K562 (cell line): ENCODE data around the gene ABCA10. TPM values are rescaled to one million over a fixed set of nuclear protein-coding genes. Genes with fewer than 3 reads are reported as not detected.

Experiments used
- ATAC-seq: fragments of 200-7000 bp; cut with Tn5 transposase; 3 replicates; pipeline ENCODE4 v1.9.1; 2020; ENCODE audit warnings: moderate library complexity
- BruUV-seq: library from RNA; stranded (reverse); fragments of 400-500 nt; replicated peaks from 2 replicates; lab custom pipeline; 2021; lab: Mats Ljungman, UMichigan
- CTCF ChIA-PET: fragments of 300-600 bp; formaldehyde crosslinking; extraction: SDS; loops from one replicate; lab custom pipeline; 2021; ENCODE audit warnings: low intra/inter-chr PET ratio; lab: Yijun Ruan, JAX
- POLR2A ChIA-PET: fragments of 300-600, 350-650 bp; sonication (Branson Sonifier 250); formaldehyde crosslinking; extraction: SDS; loops from one replicate; lab custom pipeline; 2021; ENCODE audit warnings: antibody characterized with exemption, inconsistent platforms; lab: Yijun Ruan, JAX
- DNase-seq, 4 experiments: peaks; one replicate each; pipeline versions ENCODE4 v3.0.0 to v3.0.0-alpha.2; 2011 to 2018; ENCODE audit warnings: low spot score in 3 of 4, mixed read lengths in 3 of 4; ENCODE audit errors: extremely low read depth in 1 of 4
- FAIRE-seq: peaks from 2 replicates; lab custom pipeline; 2011; peaks lifted over from hg19 to GRCh38; lab: Jason Lieb, UNC
- H2AFZ ChIP-seq: 2 replicates; pipeline ENCODE4 v1.6.0; 2011; ENCODE audit warnings: low read depth, low read length, control low read depth, inconsistent platforms
- H3K27ac ChIP-seq: fragments of 200-600 bp; 3 replicates; pipeline ENCODE4 v1.8.0; 2011; ENCODE audit warnings: low read depth, mild to moderate bottlenecking, control low read depth, inconsistent platforms, low read length, moderate library complexity, mixed read lengths; ENCODE audit errors: extremely low read depth
- H3K27me3 ChIP-seq, 2 experiments: fragments of 300-600 bp in 1 of 2; 2 replicates in 1 of 2; 3 replicates in 1 of 2; pipeline versions ENCODE4 v1.6.0 to v1.8.0; 2011; ENCODE audit warnings: inconsistent platforms in 2 of 2, low read length in 2 of 2, mild to moderate bottlenecking in 1 of 2, mixed read lengths in 1 of 2, moderate library complexity in 1 of 2; ENCODE audit not compliant: control insufficient read depth in 2 of 2, insufficient read depth in 2 of 2
- H3K36me3 ChIP-seq: fragments of 300-600 bp; 3 replicates; pipeline ENCODE4 v1.8.0; 2011; ENCODE audit warnings: mild to moderate bottlenecking, low read length, inconsistent platforms; ENCODE audit not compliant: control insufficient read depth, insufficient read depth
- H3K4me1 ChIP-seq, 2 experiments: fragments of 200-600 bp in 1 of 2; replicated peaks in 1 of 2; 2 replicates in 1 of 2; 3 replicates in 1 of 2; pipeline versions ENCODE4 v1.5.1 to v1.8.0; 2011; ENCODE audit warnings: inconsistent platforms in 2 of 2, low read length in 2 of 2, mild to moderate bottlenecking in 1 of 2, mixed read lengths in 1 of 2, moderate library complexity in 1 of 2; ENCODE audit not compliant: control insufficient read depth in 2 of 2, insufficient read depth in 2 of 2
- H3K4me2 ChIP-seq: 2 replicates; pipeline ENCODE4 v1.6.1; 2011; ENCODE audit warnings: low read length, control low read depth, inconsistent platforms, mixed read lengths; ENCODE audit not compliant: insufficient read depth
- H3K4me3 ChIP-seq: fragments of 200-600 bp; sonication (generic), shearing (Covaris generic); 2 replicates; pipeline ENCODE4 v1.5.1; 2016; ENCODE audit warnings: control low read depth, inconsistent platforms
- H3K79me2 ChIP-seq: fragments of 200-600 bp; 3 replicates; pipeline ENCODE4 v1.8.0; 2011; ENCODE audit warnings: low read length, inconsistent platforms; ENCODE audit not compliant: control insufficient read depth, insufficient read depth
- H3K9ac ChIP-seq, 2 experiments: 2 replicates each; pipeline versions ENCODE4 v1.6.0 to v1.6.1; 2011; ENCODE audit warnings: low read depth in 2 of 2, low read length in 2 of 2, control low read depth in 1 of 2, inconsistent platforms in 1 of 2, mild to moderate bottlenecking in 1 of 2, mixed read lengths in 1 of 2; ENCODE audit not compliant: insufficient read depth in 1 of 2
- H3K9me1 ChIP-seq: one replicate; pipeline ENCODE4 v1.6.0; 2011; ENCODE audit warnings: inconsistent platforms, mild to moderate bottlenecking, low read length, moderate library complexity; ENCODE audit not compliant: control insufficient read depth, insufficient read depth
- H3K9me3 ChIP-seq: replicated peaks from 2 replicates; pipeline ENCODE4 v1.5.1; 2011; ENCODE audit warnings: low read depth, low read length, inconsistent platforms; ENCODE audit not compliant: control insufficient read depth, insufficient read depth
- H4K20me1 ChIP-seq: replicated peaks from 2 replicates; pipeline ENCODE4 v1.6.1; 2011; ENCODE audit warnings: low read length, inconsistent platforms, mixed read lengths; ENCODE audit not compliant: control insufficient read depth, insufficient read depth
- ARHGAP35 ChIP-seq: fragments of 450-650 bp; IDR thresholded peaks from 2 replicates; pipeline ENCODE4 v1.6.1; 2018; ENCODE audit not compliant: partially characterized antibody
- ARID4B ChIP-seq: sonication (generic); formaldehyde crosslinking; IDR thresholded peaks from 2 replicates; pipeline ENCODE4 v1.8.0; 2022; ENCODE audit warnings: mild to moderate bottlenecking, missing genetic modification reagents
- ATF1 ChIP-seq, 2 experiments: fragments of 450-650 bp in 1 of 2; IDR thresholded peaks; 2 replicates each; pipeline ENCODE4 v1.6.1; 2016; ENCODE audit warnings: missing compliant biosample characterization in 1 of 2, missing genetic modification characterization in 1 of 2
- BRCA1 ChIP-seq, 2 experiments: fragments of 450-650 bp in 1 of 2; sonication (generic) in 1 of 2; formaldehyde crosslinking in 1 of 2; IDR thresholded peaks; 2 replicates each; pipeline versions ENCODE4 v1.5.0 to v1.6.1; 2017 to 2020; ENCODE audit warnings: mild to moderate bottlenecking in 1 of 2, missing genetic modification reagents in 1 of 2
- CCNT2 ChIP-seq: IDR thresholded peaks from 2 replicates; pipeline ENCODE4 v1.6.1; 2011; ENCODE audit warnings: borderline replicate concordance, low read depth, mild to moderate bottlenecking, moderate library complexity, mixed read lengths, low read length; ENCODE audit not compliant: insufficient read length; ENCODE audit errors: extremely low read depth
- EHMT2 ChIP-seq: fragments of 450-650 bp; IDR thresholded peaks from 2 replicates; pipeline ENCODE4 v1.6.1; 2018; ENCODE audit warnings: antibody characterized with exemption
- GATAD2B ChIP-seq: fragments of 450-650 bp; IDR thresholded peaks from 2 replicates; pipeline ENCODE4 v1.6.1; 2017; ENCODE audit warnings: mild to moderate bottlenecking, borderline replicate concordance
- SMAD1 ChIP-seq: fragments of 150-350 bp; IDR thresholded peaks from 2 replicates; pipeline ENCODE4 v1.6.1; 2014; ENCODE audit warnings: low read length, low read depth; ENCODE audit not compliant: partially characterized antibody
- SMARCA4 ChIP-seq: fragments of 450-650 bp; IDR thresholded peaks from 2 replicates; pipeline ENCODE4 v1.6.1; 2016
- SNIP1 ChIP-seq: fragments of 450-650 bp; IDR thresholded peaks from 2 replicates; pipeline ENCODE4 v1.7.1; 2017; ENCODE audit warnings: low read depth, mild to moderate bottlenecking
- ZNF277 ChIP-seq: fragments of 250-450 bp; sonication (Bioruptor Pico); IDR thresholded peaks from 2 replicates; pipeline ENCODE4 v1.8.0; 2022; ENCODE audit warnings: inconsistent platforms, mild to moderate bottlenecking, moderate library complexity, borderline replicate concordance
- ZNF316 ChIP-seq: fragments of 450-650 bp; IDR thresholded peaks from 2 replicates; pipeline ENCODE4 v1.6.1; 2016
- WGBS: fragments of 100-300 bp; shearing (Covaris generic); methylation state at CpG from one replicate; pipeline ENCODE4 v1.1.6; 2016; ENCODE audit warnings: low coverage, mixed read lengths; ENCODE audit not compliant: insufficient coverage; ENCODE audit errors: missing lambda C conversion rate; 5-methylcytosine and 5-hydroxymethylcytosine counted together
- in situ Hi-C: fragments of 300-500 bp; cut with MboI; formaldehyde crosslinking; loops from 4 replicates; pipeline ENCODE4 v1.15.0; 2018; ENCODE audit warnings: inconsistent platforms, mixed read lengths
- intact Hi-C: fragments of 100-400 bp; cut with micrococcal nuclease; formaldehyde crosslinking; loops from 2 replicates; pipeline ENCODE4 v1.14.2; 2022
- polyA plus RNA-seq, 8 experiments: library from polyadenylated mRNA; depleted of rRNA in 4 of 8; stranded (reverse) in 5 of 8; unstranded in 3 of 8; fragments of >200 nt; fragmentation: Nextera tagmentation in 2 of 8; fragmentation: Illumina TruSeq in 1 of 8; extraction: Ambion mirVana in 2 of 8; extraction: Trizol in 1 of 8; gene quantifications; 2 replicates each; pipeline versions ENCODE4 v1.2.1 to v1.2.3, GENCODE V29; 2011 to 2014; ENCODE audit warnings: inconsistent platforms in 1 of 8, missing spikeins in 1 of 8
- total RNA-seq, 7 experiments: library from RNA; depleted of rRNA in 6 of 7; stranded (reverse); fragments of >200 nt in 6 of 7; fragmentation: Illumina TruSeq in 2 of 7; extraction: Trizol in 2 of 7; gene quantifications; 2 replicates each; pipeline versions ENCODE4 v1.2.1 to v1.2.3, GENCODE V29; 2011 to 2021; ENCODE audit warnings: low replicate concordance in 1 of 7

The ABCA10 gene
- total and polyA plus RNA-seq, 9 of the 15 experiments (the other 6 are each of a cell fraction or from before 2014, with no cell fraction given), result 0.04 to 0.45 (median 0.15) TPM; not detected in 1

GRCh38 chr17:69230939-69231338 lies 2.3 kb upstream of the ABCA10 start:
- no peak for ATAC-seq
- WGBS, result 67% methylated on average over 3 of the region's 3 CpGs

GRCh38 chr17:69228018-69228417 lies 606 bp downstream of the ABCA10 start:
- no peak overlapping the region for H3K27ac ChIP-seq
- H2AFZ ChIP-seq, result no peak overlapping the region; the same call in 1 of the 2 replicates
- H3K9me3 ChIP-seq, result no peaks in the 10 kb centered on the region
- no peaks in the 10 kb centered on the region for H3K9me1 ChIP-seq
- POLR2A ChIA-PET, result no interaction called here
- no peak for FAIRE-seq
- H4K20me1 ChIP-seq, result no peaks in the 10 kb centered on the region
- no TSS peak for BruUV-seq
- H3K4me3 ChIP-seq, result no peak overlapping the region
- CTCF ChIA-PET, result no interaction called here
- no peaks in the 10 kb centered on the region for H3K36me3 ChIP-seq
- intact Hi-C loops, result no loop called here
- no peaks in the 10 kb centered on the region for H3K27me3 ChIP-seq
- TF ChIP-seq ARID4B (no peak), ZNF316 (no peak), SMAD1 (no peak), GATAD2B (no peak), BRCA1 (IDR thresholded peaks at IDR 0.05) (no peak), BRCA1 (CRISPR knock-in tag; IDR thresholded peaks at IDR 0.05) (no peak), CCNT2 (no peak), SMARCA4 (no peak), ZNF277 (CRISPR knock-in tag) (no peak), ARHGAP35 (no peak), ATF1 (CRISPR knock-in tag; IDR thresholded peaks at IDR 0.05) (no peak), ATF1 (tag; IDR thresholded peaks at IDR 0.05) (no peak)
- in situ Hi-C loops, result loop anchor here (25.0 kb wide), 1 partner anchor 266 kb away; the partner anchor contains the start of gene ABCA8
- no peak overlapping the region for H3K9ac ChIP-seq
- no peak overlapping the region for H3K4me2 ChIP-seq
- no peak for DNase-seq
- no peaks in the 10 kb centered on the region; a peak in 1 of 5 replicates for H3K4me1 ChIP-seq
- H3K79me2 ChIP-seq, result no peaks in the 10 kb centered on the region
- no peak for ATAC-seq

More at GRCh38 chr17:69230939-69231338, 2.3 kb upstream of the ABCA10 start:
- TF ChIP-seq SNIP1 (no peak), EHMT2 (0 out of 2 replicates have a peak, but pooled peaks have one; percentile 41)
- intact Hi-C loops, result no loop called here
- H3K27ac ChIP-seq, result no peak overlapping the region
- no peaks in the 10 kb centered on the region for H4K20me1 ChIP-seq
- DNase-seq, result no peak
- no peak overlapping the region for H3K4me3 ChIP-seq
- H2AFZ ChIP-seq, result peak overlapping the region; percentile 47
- no peaks in the 10 kb centered on the region for H3K9me1 ChIP-seq
- CTCF ChIA-PET, result no interaction called here
- H3K27me3 ChIP-seq, result no peaks in the 10 kb centered on the region
- no peak for FAIRE-seq
- H3K9ac ChIP-seq, result no peak overlapping the region
- BruUV-seq, result no TSS peak
- no peaks in the 10 kb centered on the region for H3K36me3 ChIP-seq
- H3K4me1 ChIP-seq, result peaks cover 0 to 3% of the 10 kb centered on the region in 2 experiments; a peak in 2 of 5 replicates
- H3K4me2 ChIP-seq, result no peak overlapping the region
- POLR2A ChIA-PET, result no interaction called here
- H3K79me2 ChIP-seq, result no peaks in the 10 kb centered on the region
- in situ Hi-C loops, result loop anchor here (5.0 to 25.0 kb wide), 2 partner anchors 159 to 269 kb away; partner anchors contain the start of gene ABCA8
- H3K9me3 ChIP-seq, result no peaks in the 10 kb centered on the region
